Activated naive CD8-positive, alpha-beta T cell treated with anti-CD3 and anti-CD28 coated beads, Interleukin-2, amount 50 U/mL, for 24 hours (primary cell): ENCODE results near the gene GPR33.

Source experiments
- ATAC-seq: fragments of 150-1000 bp; cut with Tn5 transposase; one replicate; pipeline ENCODE4 v1.10.0; 2021
- DNase-seq: peaks from one replicate; pipeline ENCODE4 v3.0.0; 2021
- H3K27ac Mint-ChIP-seq: one replicate; pipeline ENCODE4 v1.8.0; 2021; ENCODE audit warnings: mild to moderate bottlenecking, mixed read lengths
- H3K27me3 Mint-ChIP-seq: one replicate; pipeline ENCODE4 v1.8.0; 2021; ENCODE audit warnings: mixed read lengths
- H3K36me3 Mint-ChIP-seq: one replicate; pipeline ENCODE4 v1.8.0; 2021; ENCODE audit warnings: low read depth, mixed read lengths
- H3K4me1 Mint-ChIP-seq: one replicate; pipeline ENCODE4 v1.8.0; 2021; ENCODE audit warnings: mixed read lengths
- H3K4me3 Mint-ChIP-seq: one replicate; pipeline ENCODE4 v1.8.0; 2021; ENCODE audit warnings: mild to moderate bottlenecking, moderate library complexity, mixed read lengths
- H3K9me3 Mint-ChIP-seq: one replicate; pipeline ENCODE4 v1.8.0; 2021; ENCODE audit warnings: mixed read lengths

The GPR33 gene

GRCh38 chr14:31487886-31488285, at the start of gene GPR33:
Gene GPR33 (minus strand): TSS chr14:31488039. CDS start chr14:31483965, 4,074 bp downstream.
- ATAC-seq (no peak), DNase-seq (no peak)
- Mint-ChIP-seq H3K36me3 (no peaks in the 10 kb centered on the region), H3K9me3 (no peaks in the 10 kb centered on the region), H3K4me3 (no peak within 1 kb of the TSS), H3K4me1 (no peaks in the 10 kb centered on the region), H3K27ac (no peak within 1 kb of the TSS), H3K27me3 (peaks cover 2% of the 10 kb centered on the region)

- peak; percentile 63 for ATAC-seq
- no peaks in the 10 kb centered on the region for H3K36me3 Mint-ChIP-seq
- no peak overlapping the region for H3K27ac Mint-ChIP-seq
- no peaks in the 10 kb centered on the region for H3K9me3 Mint-ChIP-seq
- H3K4me3 Mint-ChIP-seq = no peak overlapping the region
- peaks cover 14% of the 10 kb centered on the region for H3K27me3 Mint-ChIP-seq
- H3K4me1 Mint-ChIP-seq = no peaks in the 10 kb centered on the region
- no peak for DNase-seq
Measured at GRCh38 chr14:31536201-31536960, 48.5 kb upstream of the GPR33 start.

GRCh38 chr14:31530136-31530535, 42.3 kb upstream of the GPR33 start:
- H3K4me1 Mint-ChIP-seq = no peaks in the 10 kb centered on the region
- no peak overlapping the region for H3K27ac Mint-ChIP-seq
- DNase-seq (no peak), ATAC-seq (no peak)
- H3K4me3 Mint-ChIP-seq = no peak overlapping the region
- H3K27me3 Mint-ChIP-seq = peaks cover 4% of the 10 kb centered on the region
- H3K9me3 Mint-ChIP-seq = no peaks in the 10 kb centered on the region
- no peaks in the 10 kb centered on the region for H3K36me3 Mint-ChIP-seq

GRCh38 chr14:31529053-31529452, 41.2 kb upstream of the GPR33 start:
- no peak for DNase-seq
- Mint-ChIP-seq H3K4me1 (no peaks in the 10 kb centered on the region), H3K9me3 (no peaks in the 10 kb centered on the region), H3K36me3 (no peaks in the 10 kb centered on the region), H3K27ac (no peak overlapping the region), H3K27me3 (no peaks in the 10 kb centered on the region), H3K4me3 (no peak overlapping the region)
- no peak for ATAC-seq

GRCh38 chr14:31527546-31527945, 39.7 kb upstream of the GPR33 start:
- DNase-seq = no peak
- Mint-ChIP-seq H3K27ac (no peak overlapping the region), H3K9me3 (no peaks in the 10 kb centered on the region), H3K4me1 (no peaks in the 10 kb centered on the region), H3K4me3 (no peak overlapping the region), H3K27me3 (peaks cover 5% of the 10 kb centered on the region), H3K36me3 (no peaks in the 10 kb centered on the region)
- ATAC-seq = no peak

- ATAC-seq (no peak), DNase-seq (no peak)
- no peaks in the 10 kb centered on the region for H3K4me1 Mint-ChIP-seq
- H3K27ac Mint-ChIP-seq = no peak overlapping the region
- peaks cover 10% of the 10 kb centered on the region for H3K27me3 Mint-ChIP-seq
- H3K36me3 Mint-ChIP-seq = no peaks in the 10 kb centered on the region
- no peaks in the 10 kb centered on the region for H3K9me3 Mint-ChIP-seq
- no peak overlapping the region for H3K4me3 Mint-ChIP-seq
Measured at GRCh38 chr14:31527087-31527486, 39.2 kb upstream of the GPR33 start.

- Mint-ChIP-seq H3K27me3 (no peaks in the 10 kb centered on the region), H3K9me3 (no peaks in the 10 kb centered on the region), H3K4me3 (no peak overlapping the region), H3K36me3 (no peaks in the 10 kb centered on the region), H3K27ac (no peak overlapping the region), H3K4me1 (no peaks in the 10 kb centered on the region)
- DNase-seq (no peak), ATAC-seq (no peak)
Measured at GRCh38 chr14:31510855-31511254, 23.0 kb upstream of the GPR33 start.

GRCh38 chr14:31510222-31510621, 22.4 kb upstream of the GPR33 start:
- DNase-seq = no peak
- no peaks in the 10 kb centered on the region for H3K36me3 Mint-ChIP-seq
- H3K27ac Mint-ChIP-seq = no peak overlapping the region
- no peaks in the 10 kb centered on the region for H3K27me3 Mint-ChIP-seq
- no peak for ATAC-seq
- H3K9me3 Mint-ChIP-seq = no peaks in the 10 kb centered on the region
- H3K4me3 Mint-ChIP-seq = no peak overlapping the region
- H3K4me1 Mint-ChIP-seq = no peaks in the 10 kb centered on the region

- Mint-ChIP-seq H3K4me1 (no peaks in the 10 kb centered on the region), H3K36me3 (no peaks in the 10 kb centered on the region), H3K4me3 (no peak overlapping the region), H3K27ac (no peak overlapping the region), H3K9me3 (no peaks in the 10 kb centered on the region), H3K27me3 (no peaks in the 10 kb centered on the region)
- ATAC-seq (no peak), DNase-seq (no peak)
Measured at GRCh38 chr14:31508135-31508534, 20.3 kb upstream of the GPR33 start.

- Mint-ChIP-seq H3K27ac (no peak overlapping the region), H3K27me3 (no peaks in the 10 kb centered on the region), H3K4me3 (no peak overlapping the region), H3K36me3 (no peaks in the 10 kb centered on the region), H3K4me1 (no peaks in the 10 kb centered on the region), H3K9me3 (no peaks in the 10 kb centered on the region)
- ATAC-seq (no peak), DNase-seq (no peak)
Measured at GRCh38 chr14:31505411-31505810, 17.6 kb upstream of the GPR33 start.

GRCh38 chr14:31501870-31502269, 14.0 kb upstream of the GPR33 start:
- ATAC-seq (no peak), DNase-seq (no peak)
- Mint-ChIP-seq H3K27me3 (peaks cover 4% of the 10 kb centered on the region), H3K36me3 (no peaks in the 10 kb centered on the region), H3K9me3 (no peaks in the 10 kb centered on the region), H3K27ac (no peak overlapping the region), H3K4me3 (no peak overlapping the region), H3K4me1 (no peaks in the 10 kb centered on the region)

GRCh38 chr14:31492759-31493498, 5.1 kb upstream of the GPR33 start:
- no peak for ATAC-seq
- Mint-ChIP-seq H3K36me3 (no peaks in the 10 kb centered on the region), H3K9me3 (no peaks in the 10 kb centered on the region), H3K27me3 (peaks cover 8% of the 10 kb centered on the region), H3K4me3 (no peak overlapping the region), H3K4me1 (no peaks in the 10 kb centered on the region), H3K27ac (no peak overlapping the region)
- no peak for DNase-seq

GRCh38 chr14:31489691-31490090, 1.9 kb upstream of the GPR33 start:
- Mint-ChIP-seq H3K27ac (no peak overlapping the region), H3K36me3 (no peaks in the 10 kb centered on the region), H3K4me3 (no peak overlapping the region), H3K4me1 (no peaks in the 10 kb centered on the region), H3K9me3 (no peaks in the 10 kb centered on the region), H3K27me3 (peaks cover 2% of the 10 kb centered on the region)
- no peak for DNase-seq
- ATAC-seq = no peak

- H3K27me3 Mint-ChIP-seq = peaks cover 2% of the 10 kb centered on the region
- H3K4me1 Mint-ChIP-seq = no peaks in the 10 kb centered on the region
- no peak for DNase-seq
- no peaks in the 10 kb centered on the region for H3K36me3 Mint-ChIP-seq
- H3K9me3 Mint-ChIP-seq = no peaks in the 10 kb centered on the region
- H3K27ac Mint-ChIP-seq = no peak overlapping the region
- no peak overlapping the region for H3K4me3 Mint-ChIP-seq
- ATAC-seq = no peak
Measured at GRCh38 chr14:31486764-31487163, 1.1 kb downstream of the GPR33 start.

GRCh38 chr14:31484754-31485153, 3.1 kb downstream of the GPR33 start:
- DNase-seq (no peak), ATAC-seq (no peak)
- Mint-ChIP-seq H3K4me1 (no peaks in the 10 kb centered on the region), H3K36me3 (no peaks in the 10 kb centered on the region), H3K27ac (no peak overlapping the region), H3K9me3 (no peaks in the 10 kb centered on the region), H3K27me3 (peaks cover 3% of the 10 kb centered on the region), H3K4me3 (no peak overlapping the region)
